H9 (cell line): ENCODE measurements around the gene EIF4E2. TPM values are rescaled to one million over a fixed set of nuclear protein-coding genes. Genes with fewer than 3 reads are reported as not detected.

Source experiments
- DNase-seq: peaks from one replicate; pipeline ENCODE4 v3.0.0-alpha.2; 2017
- H2AFZ ChIP-seq: one replicate; pipeline ENCODE4 v1.6.1; 2013; ENCODE audit warnings: mild to moderate bottlenecking, low read length, control low read depth, moderate library complexity
- H2AK5ac ChIP-seq: 2 replicates; pipeline ENCODE4 v1.6.1; 2013; ENCODE audit warnings: low read length, control low read depth, mixed read lengths; ENCODE audit not compliant: insufficient read length
- H2BK120ac ChIP-seq: one replicate; pipeline ENCODE4 v1.6.1; 2013; ENCODE audit warnings: low read depth, mild to moderate bottlenecking, low read length, control low read depth, inconsistent platforms; ENCODE audit not compliant: poor library complexity, severe bottlenecking
- H2BK12ac ChIP-seq: 2 replicates; pipeline ENCODE4 v1.6.1; 2013; ENCODE audit warnings: low read length, control low read depth, mixed read lengths, low read depth; ENCODE audit not compliant: insufficient read length
- H2BK15ac ChIP-seq: 2 replicates; pipeline ENCODE4 v1.6.1; 2013; ENCODE audit warnings: low read depth, low read length, control low read depth
- H2BK20ac ChIP-seq: one replicate; pipeline ENCODE4 v1.6.1; 2013; ENCODE audit warnings: low read depth, mild to moderate bottlenecking, low read length, control low read depth, inconsistent platforms; ENCODE audit not compliant: poor library complexity, severe bottlenecking
- H2BK5ac ChIP-seq: 2 replicates; pipeline ENCODE4 v1.6.1; 2013; ENCODE audit warnings: low read length, control low read depth, mixed read lengths; ENCODE audit not compliant: insufficient read length
- H3K14ac ChIP-seq: 2 replicates; pipeline ENCODE4 v1.6.1; 2013; ENCODE audit warnings: low read length, control low read depth; ENCODE audit not compliant: insufficient read depth
- H3K18ac ChIP-seq: 2 replicates; pipeline ENCODE4 v1.6.1; 2013; ENCODE audit warnings: low read depth, mild to moderate bottlenecking, mixed read lengths, low read length, control low read depth; ENCODE audit not compliant: insufficient read length
- H3K23ac ChIP-seq: 2 replicates; pipeline ENCODE4 v1.6.1; 2013; ENCODE audit warnings: low read length, control low read depth, mixed read lengths, low read depth; ENCODE audit not compliant: insufficient read length
- H3K23me2 ChIP-seq: 2 replicates; pipeline ENCODE4 v1.6.1; 2013; ENCODE audit warnings: low read depth, mild to moderate bottlenecking, mixed read lengths, low read length, control low read depth; ENCODE audit not compliant: insufficient read length, poor library complexity, severe bottlenecking
- H3K27ac ChIP-seq: 2 replicates; pipeline ENCODE4 v1.5.1; 2013; ENCODE audit warnings: low read length, control low read depth, mixed read lengths, low read depth; ENCODE audit not compliant: insufficient read length
- H3K27me3 ChIP-seq: 2 replicates; pipeline ENCODE4 v1.6.1; 2013; ENCODE audit warnings: low read length, control low read depth, inconsistent platforms; ENCODE audit not compliant: insufficient read depth
- H3K4ac ChIP-seq: 2 replicates; pipeline ENCODE4 v1.6.1; 2013; ENCODE audit warnings: low read depth, mild to moderate bottlenecking, control low read depth, inconsistent platforms, low read length, moderate library complexity
- H3K4me1 ChIP-seq: 2 replicates; pipeline ENCODE4 v1.6.1; 2013; ENCODE audit warnings: low read length, control low read depth, inconsistent platforms; ENCODE audit not compliant: insufficient read depth
- H3K4me2 ChIP-seq: 2 replicates; pipeline ENCODE4 v1.6.1; 2013; ENCODE audit warnings: low read length, control low read depth, mixed read lengths; ENCODE audit not compliant: insufficient read length, insufficient read depth
- H3K56ac ChIP-seq: 2 replicates; pipeline ENCODE4 v1.6.1; 2013; ENCODE audit warnings: low read depth, mild to moderate bottlenecking, mixed read lengths, low read length, control low read depth; ENCODE audit not compliant: insufficient read length
- H3K79me1 ChIP-seq: 2 replicates; pipeline ENCODE4 v1.6.1; 2013; ENCODE audit warnings: low read depth, mild to moderate bottlenecking, moderate library complexity, low read length, control low read depth, inconsistent platforms; ENCODE audit not compliant: insufficient read depth, poor library complexity, severe bottlenecking
- H3K79me2 ChIP-seq: 2 replicates; pipeline ENCODE4 v1.6.1; 2013; ENCODE audit warnings: low read length, control low read depth, inconsistent platforms; ENCODE audit not compliant: insufficient read depth
- H3K9ac ChIP-seq: 2 replicates; pipeline ENCODE4 v1.6.1; 2013; ENCODE audit warnings: low read length, control low read depth, mixed read lengths; ENCODE audit not compliant: insufficient read length; ENCODE audit errors: extremely low read depth
- H3K9me3 ChIP-seq: one replicate; pipeline ENCODE4 v1.6.1; 2013; ENCODE audit warnings: low read depth, low read length, inconsistent platforms; ENCODE audit not compliant: control insufficient read depth
- H3T11ph ChIP-seq: one replicate; pipeline ENCODE4 v1.6.1; 2013; ENCODE audit warnings: mild to moderate bottlenecking, low read length, control low read depth, inconsistent platforms
- H4K20me1 ChIP-seq: one replicate; pipeline ENCODE4 v1.6.1; 2013; ENCODE audit not compliant: control insufficient read depth, insufficient read length, insufficient read depth
- H4K5ac ChIP-seq: 2 replicates; pipeline ENCODE4 v1.6.1; 2013; ENCODE audit warnings: low read depth, mild to moderate bottlenecking, mixed read lengths, low read length, control low read depth; ENCODE audit not compliant: insufficient read length
- H4K8ac ChIP-seq: replicated peaks from 2 replicates; pipeline ENCODE4 v1.6.1; 2013; ENCODE audit warnings: low read length, control low read depth, mixed read lengths, low read depth; ENCODE audit not compliant: insufficient read length
- H4K91ac ChIP-seq: 2 replicates; pipeline ENCODE4 v1.6.1; 2013; ENCODE audit warnings: low read depth, mild to moderate bottlenecking, moderate library complexity, mixed read lengths, low read length, control low read depth; ENCODE audit not compliant: insufficient read length
- H3K27ac Mint-ChIP-seq, 3 experiments: 2 replicates in 2 of 3; 3 replicates in 1 of 3; pipeline ENCODE4 v1.8.0; 2020 to 2021; ENCODE audit warnings: mixed read lengths in 3 of 3, mild to moderate bottlenecking in 1 of 3, moderate library complexity in 1 of 3
- H3K27me3 Mint-ChIP-seq: 2 replicates; pipeline ENCODE4 v1.8.0; 2021; ENCODE audit warnings: low read depth, mild to moderate bottlenecking, moderate library complexity, mixed read lengths
- H3K36me3 Mint-ChIP-seq, 3 experiments: 2 replicates in 2 of 3; 3 replicates in 1 of 3; pipeline ENCODE4 v1.8.0; 2020 to 2021; ENCODE audit warnings: low read depth in 3 of 3, mixed read lengths in 3 of 3; ENCODE audit not compliant: insufficient read depth in 1 of 3
- H3K4me1 Mint-ChIP-seq, 2 experiments: 2 replicates each; pipeline ENCODE4 v1.8.0; 2020; ENCODE audit warnings: mixed read lengths in 2 of 2
- H3K4me3 Mint-ChIP-seq, 2 experiments: 2 replicates in 1 of 2; 3 replicates in 1 of 2; pipeline ENCODE4 v1.8.0; 2020 to 2021; ENCODE audit warnings: mild to moderate bottlenecking in 2 of 2, mixed read lengths in 2 of 2, moderate library complexity in 1 of 2
- H3K9me3 Mint-ChIP-seq, 2 experiments: 2 replicates in 1 of 2; 3 replicates in 1 of 2; pipeline ENCODE4 v1.8.0; 2020; ENCODE audit warnings: mild to moderate bottlenecking in 2 of 2, mixed read lengths in 2 of 2, moderate library complexity in 1 of 2
- CTCF ChIP-seq: fragments of 200-600 bp; sonication (generic); conservative IDR thresholded peaks from 3 replicates; pipeline ENCODE4 v1.8.0; 2021; ENCODE audit warnings: antibody characterized with exemption, mild to moderate bottlenecking
- total RNA-seq: library from RNA; stranded (reverse); gene quantifications from 2 replicates; pipeline ENCODE4 v1.2.1, GENCODE V29; 2021

EIF4E2 gene
- total RNA-seq, 1 experiment from 2014 or later, result 109 TPM

GRCh38 chr2:232581725-232582124 lies 31.2 kb downstream of the EIF4E2 start:
- no peak overlapping the region for H3K4ac ChIP-seq
- H3K27me3 ChIP-seq, result no peaks in the 10 kb centered on the region
- no peak overlapping the region for H4K5ac ChIP-seq
- H3K14ac ChIP-seq, result no peak overlapping the region
- H3T11ph ChIP-seq, result no peak overlapping the region
- Mint-ChIP-seq H3K9me3 (no peaks in the 10 kb centered on the region; a peak in 1 of 5 replicates), H3K27ac (no peak overlapping the region), H3K4me1 (peaks cover 3 to 5% of the 10 kb centered on the region in 2 experiments; a peak in 2 of 4 replicates), H3K36me3 (peaks cover 17 to 38% (median 19%) of the 10 kb centered on the region in 3 experiments; a peak in 6 of 7 replicates), H3K4me3 (no peak overlapping the region), H3K27me3 (no peaks in the 10 kb centered on the region)
- no peak overlapping the region for H2AFZ ChIP-seq
- no peak overlapping the region for H2BK120ac ChIP-seq
- H4K8ac ChIP-seq, result no peak overlapping the region
- H3K79me1 ChIP-seq, result no peaks in the 10 kb centered on the region
- no peak overlapping the region for H3K4me2 ChIP-seq
- no peak overlapping the region for H2BK12ac ChIP-seq
- H2AK5ac ChIP-seq, result no peak overlapping the region
- H4K91ac ChIP-seq, result no peak overlapping the region
- TF ChIP-seq CTCF, result no peak
- H3K4me1 ChIP-seq, result no peaks in the 10 kb centered on the region
- H2BK20ac ChIP-seq, result no peak overlapping the region
- H4K20me1 ChIP-seq, result no peaks in the 10 kb centered on the region
- H3K23ac ChIP-seq, result no peak overlapping the region
- H3K79me2 ChIP-seq, result no peaks in the 10 kb centered on the region
- no peaks in the 10 kb centered on the region for H3K23me2 ChIP-seq
- H2BK5ac ChIP-seq, result no peak overlapping the region
- H3K9me3 ChIP-seq, result no peaks in the 10 kb centered on the region
- H2BK15ac ChIP-seq, result no peak overlapping the region
- no peak for DNase-seq
- no peak overlapping the region for H3K56ac ChIP-seq
- H3K27ac ChIP-seq, result no peak overlapping the region
- H3K18ac ChIP-seq, result no peak overlapping the region
- no peak overlapping the region for H3K9ac ChIP-seq
